Right hindlimb (tissue), 1 donor: ENCODE results near the gene CGN.
"Not testable (repeated sequence)": the region's sequence is repeated elsewhere in the genome, so short reads cannot be mapped to it uniquely, and the experiment has no call there.

Experiments used
- DNase-seq: peaks from one replicate; pipeline ENCODE4 v3.0.0-alpha.2; 2018

The CGN gene

DNA sequence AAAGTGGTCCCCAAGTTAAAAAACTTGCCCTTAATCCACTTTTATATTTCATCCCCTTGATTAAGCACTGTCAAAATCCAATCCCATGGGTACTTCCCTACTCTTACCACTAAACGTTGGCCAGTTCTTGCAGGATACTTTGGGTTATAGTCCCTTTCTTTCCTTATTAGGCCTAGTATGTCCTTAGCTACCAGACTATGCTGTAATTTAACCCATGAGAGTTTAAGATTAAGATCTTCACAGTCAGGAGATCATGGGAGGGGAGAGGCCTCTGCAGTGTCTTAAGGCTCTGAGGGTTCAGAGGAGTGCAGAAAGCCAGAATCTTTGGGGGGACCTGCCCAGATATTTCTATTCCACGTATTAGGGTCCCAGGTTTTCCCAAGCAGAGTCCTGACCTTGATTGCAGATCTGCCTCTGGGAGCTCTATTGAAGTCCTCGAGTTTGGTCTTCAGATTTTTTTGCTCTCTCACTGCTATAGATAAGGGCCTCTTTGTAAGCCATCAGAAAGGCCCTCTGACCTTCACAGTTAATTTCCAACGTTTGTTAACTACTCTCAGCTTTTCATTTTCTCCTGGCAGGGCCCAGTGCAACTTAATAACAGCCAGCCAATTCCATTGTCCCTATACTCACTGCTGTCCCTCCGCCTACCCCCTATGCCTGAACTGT lies 9.0 kb upstream of the CGN start:
- DNase-seq, result no peak

DNA sequence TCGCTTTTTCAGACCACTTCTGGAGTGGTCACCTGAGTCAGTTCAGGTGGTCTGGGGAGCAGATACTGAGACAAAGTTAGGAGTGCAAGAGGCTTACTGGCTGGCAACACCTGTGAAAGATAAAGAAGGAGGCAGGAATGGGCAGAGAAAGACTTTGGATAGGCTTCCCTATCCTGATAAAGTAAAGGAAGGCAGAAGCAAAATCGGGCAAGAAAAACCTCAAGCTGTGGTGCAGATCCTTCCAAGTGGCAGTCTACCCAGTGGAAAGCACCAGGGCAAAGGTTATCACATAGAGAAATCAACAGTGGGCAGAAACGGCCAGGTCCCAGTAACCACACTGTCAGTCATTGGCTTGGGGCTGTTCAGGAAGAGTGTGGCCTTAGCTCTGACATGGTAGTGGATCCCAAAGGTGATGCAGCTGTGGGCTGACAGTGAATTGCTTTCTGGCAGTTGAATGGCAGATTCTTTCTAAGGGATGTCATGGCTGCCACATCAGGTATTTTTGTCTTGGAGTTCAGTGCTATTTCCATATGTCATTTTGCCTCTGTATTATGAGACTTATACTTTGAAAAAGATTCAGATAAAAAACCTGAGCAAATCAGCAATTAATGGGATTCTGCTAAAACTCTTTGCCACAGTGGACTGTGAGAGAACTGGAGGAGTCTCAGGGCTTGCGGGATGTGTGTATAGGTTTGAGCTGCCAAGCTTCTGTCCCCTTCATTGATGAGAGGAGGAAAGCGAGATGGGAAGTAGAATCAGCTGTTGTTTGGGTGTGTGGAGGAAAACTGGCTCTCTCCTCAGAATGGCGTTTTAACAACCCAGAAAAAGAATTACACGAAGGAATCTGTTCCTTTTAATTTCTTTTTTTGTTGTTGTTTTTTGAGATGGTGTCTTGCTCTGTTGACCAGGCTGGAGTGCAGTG lies 8.1 kb upstream of the CGN start:
- no peak for DNase-seq

DNA sequence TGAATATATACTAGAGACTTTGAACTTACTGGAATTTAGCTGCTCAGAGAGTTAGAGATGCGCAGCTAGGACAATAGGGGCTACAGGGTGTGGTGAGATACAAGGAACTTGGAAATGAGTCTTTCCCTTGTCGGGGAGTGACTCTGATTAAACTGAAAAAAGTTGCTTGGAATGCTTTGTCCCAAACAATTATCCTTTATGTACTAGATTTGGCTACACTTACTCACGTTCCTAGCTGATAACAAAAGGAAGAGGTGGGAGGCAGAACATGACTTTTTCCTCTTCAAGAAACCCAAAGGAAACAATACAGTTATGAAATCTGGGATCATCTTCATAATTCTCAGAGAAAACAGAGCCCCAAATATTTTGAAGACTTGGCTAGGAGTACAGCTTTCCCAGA lies 6.9 kb upstream of the CGN start:
- no peak for DNase-seq

DNA sequence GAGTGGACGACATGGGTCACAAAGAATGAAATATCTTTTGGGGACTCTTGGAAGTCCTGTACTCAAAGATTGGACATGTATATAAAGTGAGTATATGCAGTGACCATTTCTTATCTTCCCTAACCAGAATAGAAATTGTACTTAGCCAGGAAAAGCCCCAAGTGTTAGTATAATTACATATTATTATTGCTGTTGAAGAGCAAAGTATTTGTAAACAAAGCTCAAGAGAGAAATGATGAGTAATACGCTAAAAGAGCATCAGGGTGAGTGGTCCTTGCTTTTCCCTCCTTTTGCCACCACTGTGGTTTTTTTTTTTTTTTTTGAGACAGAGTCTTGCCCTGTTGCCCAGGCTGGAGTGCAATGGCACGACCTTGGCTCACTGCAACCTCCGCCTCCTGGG lies 6.4 kb upstream of the CGN start:
- DNase-seq, result no peak

DNA sequence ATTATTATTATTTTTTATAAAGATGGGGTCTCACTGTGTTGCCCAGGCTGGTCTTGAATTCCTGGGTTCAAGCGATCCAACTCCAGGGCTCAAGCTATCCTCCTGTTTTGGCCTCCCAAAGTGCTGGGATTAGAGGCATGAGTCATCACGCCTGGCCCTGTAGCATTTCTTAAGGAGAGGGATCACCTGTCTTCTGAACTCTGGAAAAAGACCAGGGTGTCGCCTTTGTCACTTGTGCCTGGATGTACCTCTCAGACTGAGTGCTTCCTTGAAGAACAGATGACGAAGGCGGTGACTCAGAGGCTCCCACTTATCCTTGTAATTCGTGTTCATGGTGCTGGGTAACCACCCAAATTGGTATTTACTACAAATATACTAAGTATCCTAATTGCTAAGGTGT lies 2.4 kb upstream of the CGN start:
- no peak for DNase-seq

DNA sequence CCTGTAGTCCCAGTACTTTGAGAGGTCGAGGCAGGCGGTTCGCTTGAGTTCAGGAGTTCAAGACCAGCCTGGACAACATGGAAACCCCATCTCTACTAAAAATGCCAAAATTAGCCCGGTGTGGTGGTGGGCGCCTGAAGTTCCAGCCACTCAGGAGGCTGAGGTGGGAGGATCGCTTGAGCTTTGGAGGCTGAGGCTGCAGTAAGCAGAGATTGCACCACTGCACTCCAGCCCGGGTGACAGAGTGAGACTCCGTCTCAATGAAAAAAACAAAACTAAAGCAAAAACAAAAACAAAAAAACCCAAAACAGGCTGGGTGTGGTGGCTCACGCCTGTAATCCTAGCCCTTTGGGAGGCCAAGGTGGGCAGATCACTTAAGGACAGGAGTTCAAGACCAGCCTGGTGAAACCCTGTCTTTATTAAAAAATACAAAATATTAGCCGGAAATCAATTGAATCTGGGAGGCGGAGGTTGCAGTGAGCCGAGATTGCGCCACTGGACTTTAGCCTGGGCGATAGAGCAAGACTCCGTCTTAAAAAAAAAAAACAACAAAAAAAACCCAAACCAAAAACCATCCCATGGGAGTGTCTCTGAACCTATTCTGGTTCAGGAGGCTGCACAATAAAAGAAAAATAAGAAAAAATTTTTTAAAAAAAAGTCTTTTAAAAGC lies 1.7 kb upstream of the CGN start:
- DNase-seq, result no peak

DNA sequence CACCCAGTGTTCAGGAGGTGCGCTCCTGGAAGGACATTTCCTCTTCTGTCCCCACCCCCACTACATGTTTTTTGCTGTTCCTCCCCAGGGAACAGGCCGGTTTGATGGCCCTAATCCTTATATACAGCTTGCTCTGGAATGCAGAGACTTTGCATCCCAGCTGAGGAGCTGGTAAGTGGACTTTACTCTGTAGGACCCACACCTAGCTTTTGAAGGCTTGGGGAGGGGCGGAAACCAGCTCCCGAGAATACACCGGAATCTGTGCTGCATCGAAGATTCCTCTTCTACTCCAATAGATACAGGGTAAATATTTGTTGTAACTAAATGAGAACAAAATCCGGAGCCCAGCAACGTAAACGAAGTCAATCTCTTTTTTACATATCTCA lies 1.2 kb upstream of the CGN start:
- no peak for DNase-seq

DNA sequence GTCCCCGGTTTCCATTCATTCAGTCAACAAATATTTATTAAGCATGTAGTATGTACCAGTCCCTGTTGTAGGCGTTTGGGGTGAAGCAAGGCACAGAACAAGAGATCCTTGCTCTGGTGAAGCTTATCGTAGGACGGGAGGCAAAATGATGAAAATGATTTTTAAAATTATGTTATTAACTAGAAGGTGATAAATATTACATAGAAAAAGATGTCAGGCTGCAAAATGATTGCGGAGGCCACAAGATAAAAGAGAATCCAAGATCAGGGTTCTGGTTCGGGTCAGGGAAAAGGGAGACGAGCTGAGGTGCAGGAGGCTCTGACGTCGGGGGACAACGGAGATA lies 602 bp upstream of the CGN start:
- no peak for DNase-seq

DNA sequence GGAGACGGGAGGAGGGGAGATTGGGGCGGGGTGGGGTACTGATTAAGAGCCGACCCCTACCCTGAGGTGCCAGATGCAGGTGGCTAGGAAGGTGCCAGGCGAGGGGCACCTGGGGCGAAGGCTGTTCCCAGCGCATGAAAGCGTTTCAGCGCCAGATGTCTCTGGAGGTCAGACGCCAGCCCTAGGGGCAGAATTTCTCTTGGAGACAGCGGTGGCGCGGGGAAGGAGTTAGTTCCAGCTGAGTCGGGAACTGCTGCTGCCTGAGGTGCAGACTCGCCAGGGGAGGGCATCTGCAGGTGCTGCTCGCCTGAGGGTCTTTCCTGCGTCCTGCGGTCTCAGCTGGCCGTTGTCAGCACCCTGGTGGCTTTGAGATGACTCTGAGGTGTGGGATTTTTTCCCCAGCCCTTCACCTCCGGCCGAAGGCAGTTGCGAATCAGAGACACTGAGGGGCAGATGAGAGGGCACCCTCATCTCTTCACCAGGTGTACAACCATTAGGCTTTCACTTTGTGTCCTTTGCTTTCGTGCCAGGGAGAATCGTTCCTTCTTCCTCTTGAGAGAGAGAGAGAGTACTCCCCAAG lies 539 bp downstream of the CGN start:
- DNase-seq, result no peak

DNA sequence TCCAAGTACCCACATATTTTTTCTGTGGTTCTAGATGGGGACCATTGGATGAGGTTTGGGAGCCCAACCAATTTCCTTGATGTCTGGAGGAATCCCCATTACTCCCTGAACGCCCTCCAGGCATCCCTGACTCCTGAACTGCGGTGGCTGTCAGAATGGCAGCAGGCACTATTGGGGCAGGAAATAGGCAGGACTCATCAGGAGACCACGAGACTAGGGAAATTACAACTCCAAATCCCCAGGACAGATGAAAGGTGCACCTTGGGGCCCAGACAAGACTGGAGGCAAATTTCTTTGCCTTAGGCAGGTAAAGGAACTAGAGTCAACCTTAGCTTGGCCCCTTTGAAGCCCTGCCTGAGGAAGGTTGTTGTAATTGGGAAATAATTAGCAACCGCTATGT lies 1.1 kb downstream of the CGN start:
- DNase-seq, result no peak

DNA sequence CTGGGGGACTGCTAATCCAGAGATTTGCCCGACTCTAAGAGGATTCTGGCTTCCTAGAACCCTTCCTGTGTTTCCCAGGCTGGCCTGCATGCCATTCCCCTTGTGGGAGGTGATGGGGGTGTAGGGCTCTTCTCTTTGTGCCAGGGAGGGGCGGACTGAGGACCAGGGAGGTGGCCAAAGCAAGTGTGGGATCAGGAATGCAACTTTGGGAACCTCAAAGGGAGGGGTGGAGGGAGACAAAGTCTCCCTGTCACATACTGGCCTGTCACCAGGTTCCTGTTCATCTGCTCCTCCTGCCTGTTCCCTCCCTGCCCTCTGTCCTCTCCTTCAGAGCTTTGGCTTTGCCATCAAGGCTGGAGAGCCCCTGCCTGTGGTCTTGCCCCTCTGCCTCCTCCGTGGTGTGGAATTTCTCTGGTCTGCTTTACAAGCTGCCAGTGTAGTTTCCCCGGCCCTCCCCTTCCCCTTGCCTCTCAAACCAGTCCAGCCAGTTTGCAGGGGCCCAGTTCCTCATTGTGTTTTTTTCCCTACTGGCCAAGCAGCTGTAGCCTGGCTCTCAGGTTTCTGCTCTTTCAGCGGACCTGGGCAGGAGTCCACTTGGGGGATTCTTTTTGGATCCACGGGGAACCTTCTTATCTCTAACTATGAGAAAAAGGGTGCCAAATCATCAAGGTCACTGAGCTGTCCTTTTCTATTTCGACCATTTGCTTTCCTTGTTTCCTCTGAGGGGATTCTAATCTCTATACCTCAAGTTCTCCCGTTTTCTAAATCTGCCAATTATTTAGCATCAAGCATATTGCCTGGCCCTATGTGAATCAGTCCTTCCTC lies 1.8 kb downstream of the CGN start:
- DNase-seq, result no peak

DNA sequence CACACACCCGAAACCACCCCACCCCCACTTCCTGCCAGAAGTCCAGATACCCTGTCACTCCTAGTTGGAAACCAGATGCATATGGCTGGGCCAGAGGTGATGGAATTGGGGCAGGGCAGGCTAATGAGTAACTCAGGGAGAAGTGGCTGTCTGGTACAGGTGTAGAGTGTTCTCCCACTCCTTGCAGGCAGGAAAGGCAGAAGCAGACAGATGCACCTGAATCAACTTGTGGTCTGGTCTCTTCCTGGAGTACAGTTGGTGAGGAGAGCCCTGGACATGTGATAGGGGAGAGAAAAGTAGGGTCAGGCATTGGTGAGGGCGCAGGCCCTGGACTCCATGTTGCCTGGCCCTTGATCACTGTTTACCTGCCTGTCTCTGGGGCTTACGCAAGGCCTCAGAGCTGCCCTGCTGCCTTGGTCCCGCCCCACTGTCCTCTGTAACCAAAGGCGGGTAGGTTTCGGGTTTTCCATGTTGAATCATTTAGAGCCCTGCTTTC lies 2.5 kb downstream of the CGN start:
- DNase-seq, result no peak

DNA sequence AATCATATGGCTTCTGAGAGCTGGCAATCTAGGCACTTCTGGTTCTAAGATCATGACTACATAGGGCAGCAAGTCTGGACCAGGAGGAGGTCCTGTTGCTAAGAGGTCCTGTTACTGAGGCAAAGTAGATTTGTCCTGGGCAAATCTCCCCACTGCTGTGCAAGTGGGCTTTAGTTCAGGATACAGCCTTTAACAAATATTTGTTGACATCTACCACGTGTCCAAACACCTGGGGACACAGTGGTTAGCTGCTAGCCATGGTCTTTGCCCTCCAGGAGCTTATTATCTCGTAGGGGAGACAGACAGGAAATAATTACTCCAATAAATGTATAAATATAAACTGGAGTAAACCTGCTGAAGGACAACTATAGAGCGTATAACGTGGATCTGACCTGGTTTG lies 3.2 kb downstream of the CGN start:
- no peak for DNase-seq

DNA sequence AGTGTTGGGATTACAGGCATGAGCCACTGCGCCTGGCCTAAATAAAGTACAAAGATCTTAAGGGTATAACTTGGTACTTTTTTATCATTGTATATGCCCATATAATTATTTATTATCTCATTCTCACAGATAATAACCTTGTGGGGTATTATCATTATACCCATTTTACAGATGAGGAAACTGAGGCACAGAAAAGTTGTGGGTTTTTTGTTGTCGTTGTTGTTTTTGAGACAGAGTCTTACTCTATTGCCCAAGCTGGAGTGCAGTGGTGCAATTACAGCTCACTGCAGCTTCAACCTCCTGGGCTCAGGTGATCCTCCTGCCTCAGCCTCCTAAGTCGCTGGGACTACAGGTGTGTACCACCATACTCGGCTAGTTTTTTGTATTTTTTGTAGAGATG lies 4.1 kb downstream of the CGN start:
- no peak for DNase-seq

DNA sequence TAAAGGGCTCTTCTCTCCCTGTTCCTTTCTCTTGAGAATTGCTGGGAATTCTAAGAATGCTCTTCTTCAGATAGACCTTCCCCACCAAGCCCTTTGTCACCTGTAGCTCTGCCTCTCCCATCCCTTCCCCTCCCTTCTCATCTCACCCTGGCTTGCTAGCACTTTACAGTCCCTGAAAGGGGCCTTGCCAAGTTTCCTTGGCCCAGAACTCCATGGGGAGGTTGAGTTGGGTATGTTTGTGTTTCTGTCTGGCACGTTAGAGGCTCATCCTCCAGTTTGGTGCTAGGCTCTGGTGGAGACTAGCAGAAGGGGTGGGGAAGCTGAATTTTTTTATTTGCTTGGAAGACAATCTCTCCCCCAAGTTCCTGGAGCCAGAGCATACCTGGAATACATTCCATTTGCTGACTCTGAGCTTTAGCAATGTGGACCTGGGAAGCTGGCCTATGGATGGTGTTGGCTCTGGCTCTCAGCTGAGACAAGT lies 4.9 kb downstream of the CGN start:
- no peak for DNase-seq

DNA sequence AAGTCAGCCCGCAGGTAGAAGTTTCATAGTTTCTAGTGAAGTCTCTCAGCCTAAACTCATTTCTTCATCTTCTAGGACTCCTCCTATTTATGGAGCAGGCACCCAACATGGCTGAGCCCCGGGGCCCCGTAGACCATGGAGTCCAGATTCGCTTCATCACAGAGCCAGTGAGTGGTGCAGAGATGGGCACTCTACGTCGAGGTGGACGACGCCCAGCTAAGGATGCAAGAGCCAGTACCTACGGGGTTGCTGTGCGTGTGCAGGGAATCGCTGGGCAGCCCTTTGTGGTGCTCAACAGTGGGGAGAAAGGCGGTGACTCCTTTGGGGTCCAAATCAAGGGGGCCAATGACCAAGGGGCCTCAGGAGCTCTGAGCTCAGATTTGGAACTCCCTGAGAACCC lies 7.2 kb downstream of the CGN start:
- DNase-seq, result no peak

DNA sequence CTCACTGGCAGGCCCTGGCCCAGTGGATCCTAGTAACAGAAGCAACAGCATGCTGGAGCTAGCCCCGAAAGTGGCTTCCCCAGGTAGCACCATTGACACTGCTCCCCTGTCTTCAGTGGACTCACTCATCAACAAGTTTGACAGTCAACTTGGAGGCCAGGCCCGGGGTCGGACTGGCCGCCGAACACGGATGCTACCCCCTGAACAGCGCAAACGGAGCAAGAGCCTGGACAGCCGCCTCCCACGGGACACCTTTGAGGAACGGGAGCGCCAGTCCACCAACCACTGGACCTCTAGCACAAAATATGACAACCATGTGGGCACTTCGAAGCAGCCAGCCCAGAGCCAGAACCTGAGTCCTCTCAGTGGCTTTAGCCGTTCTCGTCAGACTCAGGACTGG lies 7.7 kb downstream of the CGN start:
- no peak for DNase-seq

DNA sequence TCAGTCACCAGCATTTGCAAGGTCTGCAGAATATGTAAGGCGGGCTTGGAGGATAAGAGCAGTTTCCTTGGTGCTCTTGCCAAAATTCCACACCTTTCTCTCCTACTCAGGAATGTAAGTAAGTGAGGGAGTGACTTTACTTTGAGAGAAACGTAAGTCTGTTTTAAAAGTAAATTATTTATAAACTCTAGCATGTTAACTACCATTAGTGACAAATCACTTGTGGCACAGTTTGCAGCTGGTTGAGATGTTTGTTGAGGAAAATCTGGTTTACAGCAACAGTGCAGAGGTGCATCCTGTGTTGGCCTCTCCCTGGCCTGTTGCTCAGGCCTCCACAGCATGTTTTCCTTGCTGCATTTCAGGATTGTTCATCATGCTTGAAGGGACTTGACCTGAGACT lies 8.5 kb downstream of the CGN start:
- no peak for DNase-seq

DNA sequence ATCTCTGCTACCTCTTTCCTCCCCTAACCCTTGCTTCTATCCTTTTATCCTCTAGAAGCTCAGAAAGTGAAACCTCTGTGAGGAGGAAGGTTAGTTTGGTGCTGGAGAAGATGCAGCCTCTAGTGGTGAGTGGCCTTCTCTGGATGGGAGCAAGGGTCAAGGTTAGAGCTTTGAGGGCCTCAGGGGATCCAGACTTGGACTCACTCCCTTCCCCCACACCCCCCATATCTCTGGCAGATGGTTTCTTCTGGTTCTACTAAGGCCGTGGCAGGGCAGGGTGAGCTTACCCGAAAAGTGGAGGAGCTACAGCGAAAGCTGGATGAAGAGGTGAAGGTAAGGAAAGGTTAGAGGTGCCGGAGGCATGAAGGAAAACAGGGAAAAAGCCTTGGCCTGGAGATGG lies 9.2 kb downstream of the CGN start:
- no peak for DNase-seq

DNA sequence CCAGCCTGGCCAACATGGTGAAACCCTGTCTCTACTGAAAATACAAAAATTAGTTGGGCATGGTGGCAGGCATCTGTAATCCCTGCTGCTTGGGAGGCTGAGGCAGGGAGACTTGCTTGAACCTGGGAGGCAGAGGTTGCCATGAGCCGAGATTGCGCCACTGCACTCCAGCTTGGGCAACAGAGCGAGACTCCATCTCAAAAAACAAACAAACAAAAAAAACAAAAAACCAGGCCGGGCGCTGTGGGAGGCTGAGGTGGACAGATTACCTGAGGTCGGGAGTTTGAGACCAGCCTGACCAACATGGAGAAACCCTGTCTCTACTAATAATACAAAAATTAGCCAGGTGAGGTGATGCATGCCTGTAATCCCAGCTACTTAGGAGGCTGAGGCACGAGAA lies 11.2 kb downstream of the CGN start:
- DNase-seq, result not testable (repeated sequence)

DNA sequence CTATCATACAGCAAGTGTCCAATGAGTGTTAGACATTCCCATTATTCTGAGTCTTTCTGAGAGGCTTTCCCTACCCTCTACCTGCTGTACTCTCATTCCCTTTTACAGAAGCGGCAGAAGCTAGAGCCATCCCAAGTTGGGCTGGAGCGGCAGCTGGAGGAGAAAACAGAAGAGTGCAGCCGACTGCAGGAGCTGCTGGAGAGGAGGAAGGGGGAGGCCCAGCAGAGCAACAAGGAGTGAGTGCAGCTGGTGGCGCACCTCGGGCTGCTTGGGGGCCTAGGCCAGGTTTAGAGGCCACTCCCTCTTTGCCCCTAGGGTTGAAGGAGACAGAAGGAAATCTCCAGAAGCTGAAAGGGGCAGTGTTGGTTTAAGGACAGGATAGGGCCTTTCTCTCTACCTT lies 12.1 kb downstream of the CGN start:
- no peak for DNase-seq

DNA sequence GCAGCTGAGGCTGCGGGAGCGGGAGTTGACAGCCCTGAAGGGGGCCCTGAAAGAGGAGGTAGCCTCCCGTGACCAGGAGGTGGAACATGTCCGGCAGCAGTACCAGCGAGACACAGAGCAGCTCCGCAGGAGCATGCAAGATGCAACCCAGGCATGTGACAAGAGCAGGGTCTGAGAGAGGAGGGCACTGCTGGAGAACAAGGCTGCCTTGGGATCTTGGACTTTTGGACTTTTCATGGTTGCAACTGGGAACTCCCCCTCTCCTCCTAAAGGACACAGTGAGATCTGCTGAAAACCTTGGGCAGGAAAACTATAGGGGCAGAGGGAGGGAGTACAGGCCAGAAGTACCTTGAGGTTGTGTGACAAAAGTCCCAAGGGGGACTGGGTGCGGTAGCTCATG lies 13.5 kb downstream of the CGN start:
- DNase-seq, result no peak
